GM19455 (cell line): ENCODE data around the gene ATXN1.
"Not testable (repeated sequence)": the region's sequence is repeated elsewhere in the genome, so short reads cannot be mapped to it uniquely, and the experiment has no call there.

Experiments
- ATAC-seq: cut with Tn5 transposase; IDR thresholded peaks from one replicate; pipeline ENCODE4 v1.9.1; 2021; ENCODE audit not compliant: unreplicated experiment

The ATXN1 gene

GRCh38 chr6:16760516-16761470 is at the start of gene ATXN1:
ATXN1 (minus strand) TSS chr6:16761460.
- no peak for ATAC-seq

GRCh38 chr6:16810411-16810810 is 49.2 kb upstream of the ATXN1 start:
- no peak for ATAC-seq

- no peak for ATAC-seq
Observed at GRCh38 chr6:16809753-16810358, 48.6 kb upstream of the ATXN1 start.

GRCh38 chr6:16807956-16808355 is 46.7 kb upstream of the ATXN1 start:
- no peak for ATAC-seq

- no peak for ATAC-seq
Observed at GRCh38 chr6:16806363-16806762, 45.1 kb upstream of the ATXN1 start.

GRCh38 chr6:16805243-16805950 is 44.1 kb upstream of the ATXN1 start:
- ATAC-seq, result no peak

GRCh38 chr6:16804546-16805242 is 43.4 kb upstream of the ATXN1 start:
- ATAC-seq, result no peak

GRCh38 chr6:16803294-16804200 is 42.3 kb upstream of the ATXN1 start:
- ATAC-seq, result no peak

GRCh38 chr6:16802071-16802470 is 40.8 kb upstream of the ATXN1 start:
- no peak for ATAC-seq

- ATAC-seq, result no peak
Observed at GRCh38 chr6:16800942-16801341, 39.7 kb upstream of the ATXN1 start.

- ATAC-seq, result no peak
Observed at GRCh38 chr6:16800341-16800740, 39.1 kb upstream of the ATXN1 start.

- no peak for ATAC-seq
Observed at GRCh38 chr6:16799279-16800193, 38.3 kb upstream of the ATXN1 start.

GRCh38 chr6:16793828-16794412 is 32.7 kb upstream of the ATXN1 start:
- ATAC-seq, result no peak

GRCh38 chr6:16789329-16790038 is 28.2 kb upstream of the ATXN1 start:
- ATAC-seq, result no peak

GRCh38 chr6:16787128-16787682 is 25.9 kb upstream of the ATXN1 start:
- no peak for ATAC-seq

GRCh38 chr6:16785496-16785895 is 24.2 kb upstream of the ATXN1 start:
- no peak for ATAC-seq

- not testable (repeated sequence) for ATAC-seq
Observed at GRCh38 chr6:16784957-16785356, 23.7 kb upstream of the ATXN1 start.
